ENCODE results near the gene DEF6. TPM values are rescaled to one million over a fixed set of nuclear protein-coding genes. Genes with fewer than 3 reads are reported as not detected.

DEF6 gene
- total and polyA plus RNA-seq, 2 of the 8 experiments (the other 6 are each of a cell fraction or from before 2014, with no cell fraction given), result 3.3 to 4.1 TPM

- TF ChIP-seq SRF (IDR thresholded peaks at IDR 0.05; ENCODE audit: low read depth, low read length), result no peak
- no peak for TF ChIP-seq SUZ12 (IDR thresholded peaks at IDR 0.05; ENCODE audit: low read length)
- TF ChIP-seq KDM4A (IDR thresholded peaks at IDR 0.05; ENCODE audit: low read depth, low read length, severe bottlenecking), result no peak
- no peak for TF ChIP-seq POU5F1 (IDR thresholded peaks at IDR 0.05; ENCODE audit: low read depth, low read length)
- no peak for TF ChIP-seq CREB1 (IDR thresholded peaks at IDR 0.05)
These were observed 32.1 kb upstream of the DEF6 start (continued) for GRCh38 chr6:35265523-35265922.
